K562 (cell line): ENCODE results near the gene AQR. TPM values are rescaled to one million over a fixed set of nuclear protein-coding genes. Genes with fewer than 3 reads are reported as not detected.
A peak's percentile ranks its signal among the peaks of the same experiment; 100 is the strongest.

Experiments used
- ATAC-seq: fragments of 200-7000 bp; cut with Tn5 transposase; 3 replicates; pipeline ENCODE4 v1.9.1; 2020; ENCODE audit warnings: moderate library complexity
- BruUV-seq: library from RNA; stranded (reverse); fragments of 400-500 nt; replicated peaks from 2 replicates; lab custom pipeline; 2021; lab: Mats Ljungman, UMichigan
- CTCF ChIA-PET: fragments of 300-600 bp; formaldehyde crosslinking; extraction: SDS; loops from one replicate; lab custom pipeline; 2021; ENCODE audit warnings: low intra/inter-chr PET ratio; lab: Yijun Ruan, JAX
- POLR2A ChIA-PET: fragments of 300-600, 350-650 bp; sonication (Branson Sonifier 250); formaldehyde crosslinking; extraction: SDS; loops from one replicate; lab custom pipeline; 2021; ENCODE audit warnings: antibody characterized with exemption, inconsistent platforms; lab: Yijun Ruan, JAX
- DNase-seq, 4 experiments: peaks; one replicate each; pipeline versions ENCODE4 v3.0.0 to v3.0.0-alpha.2; 2011 to 2018; ENCODE audit warnings: low spot score in 3 of 4, mixed read lengths in 3 of 4; ENCODE audit errors: extremely low read depth in 1 of 4
- FAIRE-seq: peaks from 2 replicates; lab custom pipeline; 2011; peaks lifted over from hg19 to GRCh38; lab: Jason Lieb, UNC
- H2AFZ ChIP-seq: 2 replicates; pipeline ENCODE4 v1.6.0; 2011; ENCODE audit warnings: low read depth, low read length, control low read depth, inconsistent platforms
- H3K27ac ChIP-seq: fragments of 200-600 bp; 3 replicates; pipeline ENCODE4 v1.8.0; 2011; ENCODE audit warnings: low read depth, mild to moderate bottlenecking, control low read depth, inconsistent platforms, low read length, moderate library complexity, mixed read lengths; ENCODE audit errors: extremely low read depth
- H3K27me3 ChIP-seq, 2 experiments: fragments of 300-600 bp in 1 of 2; 2 replicates in 1 of 2; 3 replicates in 1 of 2; pipeline versions ENCODE4 v1.6.0 to v1.8.0; 2011; ENCODE audit warnings: inconsistent platforms in 2 of 2, low read length in 2 of 2, mild to moderate bottlenecking in 1 of 2, mixed read lengths in 1 of 2, moderate library complexity in 1 of 2; ENCODE audit not compliant: control insufficient read depth in 2 of 2, insufficient read depth in 2 of 2
- H3K36me3 ChIP-seq: fragments of 300-600 bp; 3 replicates; pipeline ENCODE4 v1.8.0; 2011; ENCODE audit warnings: mild to moderate bottlenecking, low read length, inconsistent platforms; ENCODE audit not compliant: control insufficient read depth, insufficient read depth
- H3K4me1 ChIP-seq, 2 experiments: fragments of 200-600 bp in 1 of 2; replicated peaks in 1 of 2; 2 replicates in 1 of 2; 3 replicates in 1 of 2; pipeline versions ENCODE4 v1.5.1 to v1.8.0; 2011; ENCODE audit warnings: inconsistent platforms in 2 of 2, low read length in 2 of 2, mild to moderate bottlenecking in 1 of 2, mixed read lengths in 1 of 2, moderate library complexity in 1 of 2; ENCODE audit not compliant: control insufficient read depth in 2 of 2, insufficient read depth in 2 of 2
- H3K4me2 ChIP-seq: 2 replicates; pipeline ENCODE4 v1.6.1; 2011; ENCODE audit warnings: low read length, control low read depth, inconsistent platforms, mixed read lengths; ENCODE audit not compliant: insufficient read depth
- H3K4me3 ChIP-seq: fragments of 200-600 bp; sonication (generic), shearing (Covaris generic); 2 replicates; pipeline ENCODE4 v1.5.1; 2016; ENCODE audit warnings: control low read depth, inconsistent platforms
- H3K79me2 ChIP-seq: fragments of 200-600 bp; 3 replicates; pipeline ENCODE4 v1.8.0; 2011; ENCODE audit warnings: low read length, inconsistent platforms; ENCODE audit not compliant: control insufficient read depth, insufficient read depth
- H3K9ac ChIP-seq, 2 experiments: 2 replicates each; pipeline versions ENCODE4 v1.6.0 to v1.6.1; 2011; ENCODE audit warnings: low read depth in 2 of 2, low read length in 2 of 2, control low read depth in 1 of 2, inconsistent platforms in 1 of 2, mild to moderate bottlenecking in 1 of 2, mixed read lengths in 1 of 2; ENCODE audit not compliant: insufficient read depth in 1 of 2
- H3K9me1 ChIP-seq: one replicate; pipeline ENCODE4 v1.6.0; 2011; ENCODE audit warnings: inconsistent platforms, mild to moderate bottlenecking, low read length, moderate library complexity; ENCODE audit not compliant: control insufficient read depth, insufficient read depth
- H3K9me3 ChIP-seq: replicated peaks from 2 replicates; pipeline ENCODE4 v1.5.1; 2011; ENCODE audit warnings: low read depth, low read length, inconsistent platforms; ENCODE audit not compliant: control insufficient read depth, insufficient read depth
- H4K20me1 ChIP-seq: replicated peaks from 2 replicates; pipeline ENCODE4 v1.6.1; 2011; ENCODE audit warnings: low read length, inconsistent platforms, mixed read lengths; ENCODE audit not compliant: control insufficient read depth, insufficient read depth
- CBX3 ChIP-seq, 2 experiments: IDR thresholded peaks; 1 replicate in 1 of 2; 2 replicates in 1 of 2; pipeline ENCODE4 v1.6.1; 2012; ENCODE audit warnings: inconsistent platforms in 2 of 2, low read length in 2 of 2, borderline replicate concordance in 1 of 2, control low read depth in 1 of 2
- PHF20 ChIP-seq: fragments of 450-650 bp; IDR thresholded peaks from 2 replicates; pipeline ENCODE4 v1.6.1; 2018; ENCODE audit not compliant: partially characterized antibody
- PHF8 ChIP-seq: fragments of 200-600 bp; sonication (generic); IDR thresholded peaks from 2 replicates; pipeline ENCODE4 v1.6.1; 2012; ENCODE audit warnings: mixed run types, mild to moderate bottlenecking, inconsistent platforms, low read length, moderate library complexity, borderline replicate concordance
- SAFB ChIP-seq: fragments of 200-400 bp; formaldehyde crosslinking; IDR thresholded peaks from 2 replicates; pipeline ENCODE4 v1.6.1; 2017; ENCODE audit warnings: low read depth, low read length, borderline replicate concordance
- ZNF583 ChIP-seq: fragments of 250-450 bp; sonication (Bioruptor Pico); IDR thresholded peaks from 2 replicates; pipeline ENCODE4 v1.4.0; 2020
- WGBS: fragments of 100-300 bp; shearing (Covaris generic); methylation state at CpG from one replicate; pipeline ENCODE4 v1.1.6; 2016; ENCODE audit warnings: low coverage, mixed read lengths; ENCODE audit not compliant: insufficient coverage; ENCODE audit errors: missing lambda C conversion rate; 5-methylcytosine and 5-hydroxymethylcytosine counted together
- in situ Hi-C: fragments of 300-500 bp; cut with MboI; formaldehyde crosslinking; loops from 4 replicates; pipeline ENCODE4 v1.15.0; 2018; ENCODE audit warnings: inconsistent platforms, mixed read lengths
- intact Hi-C: fragments of 100-400 bp; cut with micrococcal nuclease; formaldehyde crosslinking; loops from 2 replicates; pipeline ENCODE4 v1.14.2; 2022
- polyA plus RNA-seq, 8 experiments: library from polyadenylated mRNA; depleted of rRNA in 4 of 8; stranded (reverse) in 5 of 8; unstranded in 3 of 8; fragments of >200 nt; fragmentation: Nextera tagmentation in 2 of 8; fragmentation: Illumina TruSeq in 1 of 8; extraction: Ambion mirVana in 2 of 8; extraction: Trizol in 1 of 8; gene quantifications; 2 replicates each; pipeline versions ENCODE4 v1.2.1 to v1.2.3, GENCODE V29; 2011 to 2014; ENCODE audit warnings: inconsistent platforms in 1 of 8, missing spikeins in 1 of 8
- total RNA-seq, 7 experiments: library from RNA; depleted of rRNA in 6 of 7; stranded (reverse); fragments of >200 nt in 6 of 7; fragmentation: Illumina TruSeq in 2 of 7; extraction: Trizol in 2 of 7; gene quantifications; 2 replicates each; pipeline versions ENCODE4 v1.2.1 to v1.2.3, GENCODE V29; 2011 to 2021; ENCODE audit warnings: low replicate concordance in 1 of 7
- TF ChIP-seq, protein P1 (sequence below): fragments of 250-450 bp; sonication (Bioruptor Pico); IDR thresholded peaks from 2 replicates; pipeline ENCODE4 v1.4.0; 2020
- TF ChIP-seq, protein P2 (sequence below): fragments of 450-650 bp; IDR thresholded peaks from 2 replicates; pipeline ENCODE4 v1.7.1; 2018; ENCODE audit warnings: mild to moderate bottlenecking, low read depth; ENCODE audit not compliant: partially characterized antibody
- TF ChIP-seq, protein P3 (sequence below): fragments of 250-450 bp; sonication (Bioruptor Pico); IDR thresholded peaks from 2 replicates; pipeline ENCODE4 v1.5.1; 2021; ENCODE audit warnings: mild to moderate bottlenecking

AQR gene
- total and polyA plus RNA-seq, 9 of the 15 experiments (the other 6 are each of a cell fraction or from before 2014, with no cell fraction given): 22.0 to 62.9 (median 39.3) TPM

DNA sequence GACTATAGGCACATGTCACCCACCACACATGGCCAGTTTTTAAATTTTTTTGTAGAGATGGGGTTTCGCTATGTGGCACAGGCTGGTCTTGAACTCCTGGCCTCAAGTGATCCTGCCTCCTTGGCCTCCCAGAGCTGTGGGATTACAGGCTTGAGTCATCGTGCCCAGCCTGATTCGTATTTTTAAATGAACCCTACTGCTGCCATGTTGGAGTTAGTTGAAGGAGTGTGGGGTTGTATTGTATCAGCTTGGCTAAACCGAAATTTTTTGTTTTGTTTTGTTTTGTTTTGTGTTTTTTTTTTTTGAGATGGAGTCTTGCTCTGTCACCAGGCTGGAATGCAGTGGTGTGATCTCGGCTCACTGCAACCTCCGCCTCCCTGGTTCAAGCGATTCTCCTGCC is 30.4 kb upstream of the AQR start (continued):
- TF ChIP-seq, protein P1, sequence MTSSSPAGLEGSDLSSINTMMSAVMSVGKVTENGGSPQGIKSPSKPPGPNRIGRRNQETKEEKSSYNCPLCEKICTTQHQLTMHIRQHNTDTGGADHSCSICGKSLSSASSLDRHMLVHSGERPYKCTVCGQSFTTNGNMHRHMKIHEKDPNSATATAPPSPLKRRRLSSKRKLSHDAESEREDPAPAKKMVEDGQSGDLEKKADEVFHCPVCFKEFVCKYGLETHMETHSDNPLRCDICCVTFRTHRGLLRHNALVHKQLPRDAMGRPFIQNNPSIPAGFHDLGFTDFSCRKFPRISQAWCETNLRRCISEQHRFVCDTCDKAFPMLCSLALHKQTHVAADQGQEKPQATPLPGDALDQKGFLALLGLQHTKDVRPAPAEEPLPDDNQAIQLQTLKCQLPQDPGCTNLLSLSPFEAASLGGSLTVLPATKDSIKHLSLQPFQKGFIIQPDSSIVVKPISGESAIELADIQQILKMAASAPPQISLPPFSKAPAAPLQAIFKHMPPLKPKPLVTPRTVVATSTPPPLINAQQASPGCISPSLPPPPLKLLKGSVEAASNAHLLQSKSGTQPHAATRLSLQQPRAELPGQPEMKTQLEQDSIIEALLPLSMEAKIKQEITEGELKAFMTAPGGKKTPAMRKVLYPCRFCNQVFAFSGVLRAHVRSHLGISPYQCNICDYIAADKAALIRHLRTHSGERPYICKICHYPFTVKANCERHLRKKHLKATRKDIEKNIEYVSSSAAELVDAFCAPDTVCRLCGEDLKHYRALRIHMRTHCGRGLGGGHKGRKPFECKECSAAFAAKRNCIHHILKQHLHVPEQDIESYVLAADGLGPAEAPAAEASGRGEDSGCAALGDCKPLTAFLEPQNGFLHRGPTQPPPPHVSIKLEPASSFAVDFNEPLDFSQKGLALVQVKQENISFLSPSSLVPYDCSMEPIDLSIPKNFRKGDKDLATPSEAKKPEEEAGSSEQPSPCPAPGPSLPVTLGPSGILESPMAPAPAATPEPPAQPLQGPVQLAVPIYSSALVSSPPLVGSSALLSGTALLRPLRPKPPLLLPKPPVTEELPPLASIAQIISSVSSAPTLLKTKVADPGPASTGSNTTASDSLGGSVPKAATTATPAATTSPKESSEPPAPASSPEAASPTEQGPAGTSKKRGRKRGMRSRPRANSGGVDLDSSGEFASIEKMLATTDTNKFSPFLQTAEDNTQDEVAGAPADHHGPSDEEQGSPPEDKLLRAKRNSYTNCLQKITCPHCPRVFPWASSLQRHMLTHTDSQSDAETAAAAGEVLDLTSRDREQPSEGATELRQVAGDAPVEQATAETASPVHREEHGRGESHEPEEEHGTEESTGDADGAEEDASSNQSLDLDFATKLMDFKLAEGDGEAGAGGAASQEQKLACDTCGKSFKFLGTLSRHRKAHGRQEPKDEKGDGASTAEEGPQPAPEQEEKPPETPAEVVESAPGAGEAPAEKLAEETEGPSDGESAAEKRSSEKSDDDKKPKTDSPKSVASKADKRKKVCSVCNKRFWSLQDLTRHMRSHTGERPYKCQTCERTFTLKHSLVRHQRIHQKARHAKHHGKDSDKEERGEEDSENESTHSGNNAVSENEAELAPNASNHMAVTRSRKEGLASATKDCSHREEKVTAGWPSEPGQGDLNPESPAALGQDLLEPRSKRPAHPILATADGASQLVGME (CRISPR knock-in tag): no peak
- no peak for TF ChIP-seq PHF20

DNA sequence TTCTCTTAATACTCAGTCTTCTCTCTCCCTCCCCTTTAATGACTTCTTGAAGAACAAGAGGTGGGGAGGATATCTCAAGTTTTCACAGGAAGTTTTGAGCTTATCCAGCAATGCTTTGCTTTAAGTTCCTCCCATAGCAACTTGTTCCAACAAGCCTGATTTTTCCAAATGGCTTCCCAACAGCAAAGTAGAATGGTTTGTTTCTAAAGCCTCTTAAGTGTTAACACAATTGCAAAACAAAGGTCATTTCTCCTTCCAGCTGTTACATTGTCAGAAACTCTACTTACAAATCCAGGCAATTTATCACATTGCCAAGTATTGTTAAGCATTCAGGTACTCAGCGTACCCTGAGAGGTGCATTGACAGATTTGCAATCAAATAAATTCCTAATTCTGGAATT is 25.4 kb upstream of the AQR start:
- Histone ChIP-seq H3K9me3 (no peaks in the 10 kb centered on the region), H3K9me1 (no peaks in the 10 kb centered on the region), H3K27ac (no peak overlapping the region), H2AFZ (0 out of 2 replicates have a peak overlapping the region, but pooled peaks have one; percentile 25), H3K9ac (no peak overlapping the region), H3K36me3 (no peaks in the 10 kb centered on the region), H3K4me1 (peaks cover 0 to 8% of the 10 kb centered on the region in 2 experiments; a peak in 3 of 5 replicates), H4K20me1 (no peaks in the 10 kb centered on the region), H3K79me2 (no peaks in the 10 kb centered on the region), H3K4me3 (no peak overlapping the region), H3K27me3 (no peaks in the 10 kb centered on the region), H3K4me2 (no peak overlapping the region)
- ChIA-PET CTCF (no interaction called here), POLR2A (interaction anchor here (0.6 kb wide), 1 partner anchor 75 kb away, joined by 3 read pairs; no protein-coding TSS in a partner anchor)
- ATAC-seq (no peak), FAIRE-seq (no peak), DNase-seq (no peak)
- no TSS peak for BruUV-seq
- intact Hi-C loops: no loop called here
- TF ChIP-seq PHF8 (no peak), SAFB (no peak), ZNF583 (CRISPR knock-in tag) (no peak), CBX3 (IDR thresholded peaks at IDR 0.05; ENCODE audit: borderline replicate concordance in 1 of 2, low read length in 2 of 2) (no peak)
- TF ChIP-seq, protein P2, sequence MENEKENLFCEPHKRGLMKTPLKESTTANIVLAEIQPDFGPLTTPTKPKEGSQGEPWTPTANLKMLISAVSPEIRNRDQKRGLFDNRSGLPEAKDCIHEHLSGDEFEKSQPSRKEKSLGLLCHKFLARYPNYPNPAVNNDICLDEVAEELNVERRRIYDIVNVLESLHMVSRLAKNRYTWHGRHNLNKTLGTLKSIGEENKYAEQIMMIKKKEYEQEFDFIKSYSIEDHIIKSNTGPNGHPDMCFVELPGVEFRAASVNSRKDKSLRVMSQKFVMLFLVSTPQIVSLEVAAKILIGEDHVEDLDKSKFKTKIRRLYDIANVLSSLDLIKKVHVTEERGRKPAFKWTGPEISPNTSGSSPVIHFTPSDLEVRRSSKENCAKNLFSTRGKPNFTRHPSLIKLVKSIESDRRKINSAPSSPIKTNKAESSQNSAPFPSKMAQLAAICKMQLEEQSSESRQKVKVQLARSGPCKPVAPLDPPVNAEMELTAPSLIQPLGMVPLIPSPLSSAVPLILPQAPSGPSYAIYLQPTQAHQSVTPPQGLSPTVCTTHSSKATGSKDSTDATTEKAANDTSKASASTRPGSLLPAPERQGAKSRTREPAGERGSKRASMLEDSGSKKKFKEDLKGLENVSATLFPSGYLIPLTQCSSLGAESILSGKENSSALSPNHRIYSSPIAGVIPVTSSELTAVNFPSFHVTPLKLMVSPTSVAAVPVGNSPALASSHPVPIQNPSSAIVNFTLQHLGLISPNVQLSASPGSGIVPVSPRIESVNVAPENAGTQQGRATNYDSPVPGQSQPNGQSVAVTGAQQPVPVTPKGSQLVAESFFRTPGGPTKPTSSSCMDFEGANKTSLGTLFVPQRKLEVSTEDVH: no peak
- TF ChIP-seq, protein P3, sequence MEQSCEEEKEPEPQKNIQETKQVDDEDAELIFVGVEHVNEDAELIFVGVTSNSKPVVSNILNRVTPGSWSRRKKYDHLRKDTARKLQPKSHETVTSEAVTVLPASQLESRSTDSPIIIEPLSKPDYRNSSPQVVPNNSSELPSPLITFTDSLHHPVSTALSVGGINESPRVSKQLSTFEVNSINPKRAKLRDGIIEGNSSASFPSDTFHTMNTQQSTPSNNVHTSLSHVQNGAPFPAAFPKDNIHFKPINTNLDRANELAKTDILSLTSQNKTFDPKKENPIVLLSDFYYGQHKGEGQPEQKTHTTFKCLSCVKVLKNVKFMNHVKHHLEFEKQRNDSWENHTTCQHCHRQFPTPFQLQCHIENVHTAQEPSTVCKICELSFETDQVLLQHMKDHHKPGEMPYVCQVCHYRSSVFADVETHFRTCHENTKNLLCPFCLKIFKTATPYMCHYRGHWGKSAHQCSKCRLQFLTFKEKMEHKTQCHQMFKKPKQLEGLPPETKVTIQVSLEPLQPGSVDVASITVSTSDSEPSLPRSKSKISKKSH (CRISPR knock-in tag): no peak
- WGBS: 78% methylated on average over 1 of the region's 1 CpG
- in situ Hi-C loops: no loop called here
